Measurements from ENCODE around the gene PCED1B. TPM values are rescaled to one million over a fixed set of nuclear protein-coding genes. Genes with fewer than 3 reads are reported as not detected.

The PCED1B gene
- total RNA-seq, 2 donors from 2014 or later: 1.1 to 1.9 TPM

DNA sequence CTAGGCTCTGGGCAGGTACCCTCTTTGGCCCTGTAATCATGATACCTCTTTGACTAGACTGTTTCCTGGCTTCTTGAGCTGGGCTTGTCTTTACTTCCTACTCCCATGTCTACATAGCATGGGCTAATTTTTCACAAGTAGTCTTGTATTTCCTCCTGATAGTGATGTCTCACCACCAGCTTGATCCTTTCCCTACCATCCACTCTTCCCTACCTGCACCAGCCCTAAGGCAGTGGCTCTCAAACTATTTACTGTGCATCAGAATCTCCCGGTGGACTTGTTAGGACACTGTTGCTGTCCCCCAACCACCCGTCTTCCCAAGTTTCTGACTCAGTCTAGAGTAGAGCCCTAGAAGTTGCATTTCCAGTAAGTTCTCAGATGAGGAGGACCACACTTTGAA lies 163.0 kb downstream of the PCED1B start:
- intact Hi-C loops (cut with DNase I): no loop called here
- no peak for DNase-seq
- ATAC-seq: no peak

DNA sequence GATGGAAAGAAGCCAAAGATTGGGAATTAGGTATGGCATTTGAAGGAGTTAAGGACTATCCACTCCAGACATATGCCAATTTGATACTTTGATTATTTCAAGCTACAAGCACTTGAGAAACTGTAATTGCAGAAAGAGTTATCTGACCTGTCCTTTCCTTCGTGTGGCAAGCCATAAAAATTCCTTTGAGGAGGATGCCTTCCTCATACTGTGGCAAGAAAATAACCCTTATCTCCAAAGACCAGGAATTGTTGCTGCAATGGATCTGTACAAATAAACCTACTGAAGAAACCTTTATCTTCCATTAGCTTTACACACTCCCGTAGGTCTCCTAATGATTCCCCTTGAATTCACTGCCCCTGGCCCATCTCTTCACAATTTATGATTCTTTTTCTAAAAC lies 165.4 kb downstream of the PCED1B start:
- DNase-seq (no peak), ATAC-seq (no peak)
- intact Hi-C loops (cut with DNase I): no loop called here

DNA sequence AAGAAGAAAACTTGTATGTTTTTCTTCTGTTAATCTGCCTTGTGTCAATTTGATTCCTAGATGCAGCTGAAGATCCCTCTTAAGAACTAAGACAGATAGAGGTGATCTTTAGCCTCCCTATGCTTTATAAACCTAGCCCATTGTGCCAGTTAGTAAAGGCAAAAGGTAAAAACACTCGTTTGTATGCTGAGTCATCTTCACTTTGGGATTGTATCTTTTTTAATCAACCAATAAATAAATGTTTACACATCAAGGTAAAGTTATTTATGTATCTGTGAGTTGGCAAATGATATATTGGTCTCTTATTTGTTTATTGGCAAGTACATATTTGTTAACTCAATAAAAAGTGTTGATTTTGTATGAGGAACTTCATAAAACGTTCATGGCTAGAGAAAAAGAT lies 166.2 kb downstream of the PCED1B start:
- intact Hi-C loops (cut with DNase I): no loop called here
- no peak for ATAC-seq
- no peak for DNase-seq

DNA sequence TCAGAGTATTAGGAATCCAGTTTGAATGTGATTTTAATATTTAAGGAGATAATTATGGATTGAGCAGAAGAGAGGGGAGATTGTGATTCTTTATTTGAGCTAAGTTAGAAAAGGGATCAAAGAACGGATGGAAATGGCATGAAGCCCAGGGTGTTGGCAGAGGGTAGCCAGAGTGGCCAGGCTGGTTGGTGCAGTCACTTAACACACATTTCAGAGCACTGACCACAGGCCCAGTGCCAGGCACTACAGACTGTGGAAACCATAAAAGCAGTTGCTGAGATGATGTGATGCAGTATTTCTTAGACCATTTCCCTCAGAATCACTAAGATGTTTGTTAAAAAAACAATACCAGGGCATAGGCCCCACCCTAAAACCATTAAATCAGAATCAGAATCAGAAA lies 168.0 kb downstream of the PCED1B start:
- intact Hi-C loops (cut with DNase I): no loop called here
- DNase-seq (no peak), ATAC-seq (peak in 1 of 2 donors; percentile 49)

DNA sequence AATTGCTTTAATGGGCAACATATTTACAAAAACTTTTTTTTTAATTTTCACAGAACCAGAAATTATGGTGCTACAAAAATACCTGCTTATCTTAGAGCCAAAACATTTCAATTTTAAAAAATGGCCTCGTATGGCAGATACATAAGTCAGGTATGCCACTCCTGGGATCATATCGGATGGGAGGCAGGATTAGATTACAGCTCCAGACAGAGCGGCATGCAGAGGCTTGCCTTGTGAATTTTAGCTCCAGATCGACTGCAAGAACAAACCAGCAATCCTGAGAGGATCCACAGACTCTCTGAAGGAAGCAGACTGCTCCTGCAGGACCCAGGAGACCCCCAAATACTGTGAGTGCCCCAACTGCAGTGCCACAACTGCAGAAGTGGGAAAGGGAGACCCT lies 169.7 kb downstream of the PCED1B start:
- peak in 1 of 2 donors; percentile 15 for ATAC-seq
- intact Hi-C loops (cut with DNase I): no loop called here
- DNase-seq: no peak

DNA sequence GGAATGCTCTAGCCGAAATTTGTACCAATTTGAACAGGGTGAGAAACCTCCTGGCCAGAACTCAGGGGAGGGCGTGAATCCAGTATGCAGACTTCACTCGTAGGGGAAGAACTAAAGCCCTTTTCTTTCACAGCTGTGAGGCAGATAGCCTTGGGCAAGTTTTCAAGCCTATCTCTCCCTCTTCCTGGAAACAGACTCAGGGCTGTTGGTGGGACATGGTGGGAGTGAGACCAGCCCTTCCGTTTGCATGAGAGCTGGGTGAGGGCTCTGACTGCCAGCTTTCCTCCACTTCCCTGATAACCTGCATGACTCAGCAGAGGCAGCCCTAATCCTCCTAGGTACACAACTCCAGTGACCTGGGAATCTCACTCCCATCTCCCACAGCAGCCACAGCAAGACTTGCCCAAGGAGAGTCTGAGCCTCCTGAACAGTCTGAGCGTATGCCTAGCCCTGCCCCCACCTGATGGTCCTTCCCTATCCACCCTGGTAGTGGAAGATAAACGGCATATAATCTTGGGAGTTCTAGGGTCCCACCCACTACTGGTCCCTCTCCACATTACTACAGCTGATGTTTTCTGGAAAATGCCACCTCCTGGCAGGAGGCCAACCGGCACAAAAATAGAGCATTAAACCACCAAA lies 170.4 kb downstream of the PCED1B start:
- ATAC-seq (peak; percentile 44 to 94), DNase-seq (peak; percentile 52)
- intact Hi-C loops (cut with DNase I): no loop called here

DNA sequence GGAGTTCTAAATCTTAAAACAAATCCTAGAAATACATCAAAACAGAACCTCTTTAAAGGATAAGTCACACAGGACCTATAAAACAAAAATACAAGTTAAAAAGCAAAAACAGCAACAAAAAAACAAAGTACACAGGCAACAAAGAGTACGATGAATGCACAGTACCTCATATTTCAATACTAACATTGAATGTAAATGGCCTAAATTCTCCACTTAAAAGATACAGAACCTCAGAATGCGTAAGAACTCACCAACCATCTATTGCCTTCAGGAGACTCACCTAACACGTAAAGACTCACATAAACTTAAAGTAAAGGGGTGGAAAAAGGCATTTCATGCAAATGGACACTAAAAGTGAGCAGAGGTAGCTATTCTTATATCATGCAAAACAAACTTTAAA lies 172.5 kb downstream of the PCED1B start:
- no peak for ATAC-seq
- intact Hi-C loops (cut with DNase I): no loop called here
- no peak for DNase-seq

DNA sequence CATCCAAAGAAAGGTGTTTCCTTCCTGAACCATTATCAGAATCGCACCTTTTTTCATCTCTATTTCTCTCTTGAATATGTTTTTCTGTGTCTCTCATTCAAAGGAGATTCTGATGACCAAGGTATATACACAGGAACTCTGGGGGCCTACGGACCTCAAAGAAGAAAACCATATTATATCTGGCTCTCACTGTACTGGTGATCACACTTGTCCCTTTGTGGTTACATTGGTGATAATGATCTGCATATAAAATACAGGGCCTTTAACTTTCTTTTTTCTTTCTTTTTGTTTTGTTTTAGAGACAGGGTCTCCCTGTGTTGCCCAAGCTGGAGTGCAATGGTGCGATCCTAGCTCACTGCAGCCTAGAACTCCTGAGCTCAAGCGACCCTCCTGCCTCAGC lies 185.5 kb downstream of the PCED1B start:
- intact Hi-C loops (cut with DNase I): no loop called here
- DNase-seq (no peak), ATAC-seq (no peak)

DNA sequence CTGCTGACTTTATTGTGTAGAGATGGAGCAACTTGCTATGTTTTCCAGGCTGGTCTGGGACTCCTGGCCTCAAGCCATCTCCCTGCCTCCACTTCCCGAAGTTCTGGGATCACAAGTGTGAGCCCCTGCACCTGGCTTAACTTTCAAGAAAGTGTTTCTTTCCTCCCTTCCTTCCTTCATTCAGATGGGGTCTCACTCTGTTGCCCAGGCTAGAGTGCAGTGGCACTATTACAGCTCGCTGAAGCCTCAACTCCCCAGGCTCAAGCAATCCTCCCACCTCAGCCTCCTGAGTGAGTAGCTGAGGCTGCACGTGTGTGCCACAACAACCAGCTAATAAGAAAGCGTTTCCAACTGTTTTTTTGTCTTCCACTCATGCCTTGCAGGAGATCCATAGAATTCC lies 186.0 kb downstream of the PCED1B start:
- DNase-seq: no peak
- intact Hi-C loops (cut with DNase I): no loop called here
- ATAC-seq: no peak

DNA sequence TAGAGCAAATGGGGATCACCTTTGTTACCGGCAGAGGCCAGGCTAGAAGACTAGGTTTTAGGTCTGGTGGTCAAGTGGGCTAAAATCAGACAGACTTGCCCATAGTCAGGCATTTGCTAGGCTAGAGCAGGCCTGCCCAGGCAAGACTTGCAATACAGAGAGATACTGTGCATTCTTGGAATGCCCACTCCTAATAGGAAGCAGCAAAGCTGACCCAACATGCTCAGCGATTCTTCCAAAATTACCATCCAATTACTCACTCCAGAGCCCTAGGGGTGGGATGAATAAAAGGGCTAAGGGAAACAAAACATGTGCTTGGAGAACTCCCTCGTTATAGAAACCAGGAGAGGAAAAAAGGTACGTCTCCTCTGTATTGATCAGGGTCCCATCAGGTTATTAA lies 188.2 kb downstream of the PCED1B start:
- no peak for ATAC-seq
- DNase-seq: no peak

DNA sequence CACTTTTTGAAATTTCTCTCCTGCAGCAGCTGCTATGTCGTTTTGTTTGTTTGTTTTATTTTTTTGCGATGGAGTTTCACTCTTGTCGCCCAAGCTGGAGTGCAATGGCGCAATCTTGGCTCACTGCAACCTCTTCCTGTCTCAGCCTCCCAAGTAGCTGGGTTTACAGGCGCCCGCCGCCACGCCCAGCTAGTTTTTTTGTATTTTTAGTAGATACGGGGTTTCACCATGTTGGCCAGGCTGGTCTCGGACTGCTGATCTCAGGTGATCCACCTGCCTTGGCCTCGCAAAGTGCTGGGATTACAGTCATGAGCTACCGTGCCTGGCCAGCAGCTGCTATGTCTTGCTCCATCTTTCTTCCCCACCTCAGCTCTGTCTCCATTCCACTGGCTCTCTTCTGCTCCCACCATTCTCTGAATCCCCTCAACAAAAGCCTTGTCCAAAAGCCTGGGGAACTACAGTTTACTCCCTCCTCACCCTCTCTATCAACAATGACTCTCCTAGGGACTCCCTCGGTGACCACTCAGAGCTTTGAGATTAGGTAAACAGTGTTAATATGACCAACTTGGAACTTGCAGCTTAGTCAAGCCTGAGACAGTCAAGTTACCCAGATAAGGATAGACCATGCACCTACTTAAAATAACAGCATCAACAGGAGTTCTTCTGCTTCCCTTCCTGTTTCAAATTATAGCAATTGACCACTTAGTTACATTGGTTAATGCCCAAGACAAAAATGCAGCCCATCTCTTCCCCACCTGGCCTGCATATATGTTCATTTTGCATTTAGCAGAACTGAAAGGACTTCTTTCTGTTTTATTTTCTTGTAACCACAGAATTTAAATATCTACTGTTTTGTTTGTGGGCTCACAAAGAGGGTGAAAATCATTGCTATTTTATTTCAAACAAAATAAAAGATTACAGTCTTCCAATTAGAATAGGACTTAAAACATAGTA lies 189.4 kb downstream of the PCED1B start:
- ATAC-seq (no peak), DNase-seq (no peak)
- intact Hi-C loops (cut with DNase I): no loop called here

More for the DNA sequence above, 188.2 kb downstream of the PCED1B start:
- intact Hi-C loops (cut with DNase I): no loop called here

DNA sequence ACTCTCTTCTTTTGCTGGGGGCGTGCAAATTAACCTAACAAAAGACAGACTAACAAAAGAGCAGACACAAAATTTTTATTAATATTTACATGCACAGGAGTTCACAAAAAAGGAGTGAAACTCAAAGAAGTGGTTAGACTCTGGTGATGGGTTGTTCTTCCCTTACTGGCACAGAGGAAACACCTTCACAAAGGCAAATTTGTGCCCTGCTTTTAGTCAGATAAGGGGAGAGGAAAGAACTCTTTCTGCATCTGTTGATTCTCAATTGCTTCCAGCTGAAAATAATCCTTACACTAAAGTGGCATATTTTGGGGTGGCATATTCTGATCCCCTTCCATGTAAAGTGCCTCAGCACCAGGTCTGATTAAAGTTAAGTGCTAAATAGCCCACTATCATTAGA lies 190.5 kb downstream of the PCED1B start:
- ATAC-seq (no peak), DNase-seq (no peak)
- intact Hi-C loops (cut with DNase I): no loop called here

DNA sequence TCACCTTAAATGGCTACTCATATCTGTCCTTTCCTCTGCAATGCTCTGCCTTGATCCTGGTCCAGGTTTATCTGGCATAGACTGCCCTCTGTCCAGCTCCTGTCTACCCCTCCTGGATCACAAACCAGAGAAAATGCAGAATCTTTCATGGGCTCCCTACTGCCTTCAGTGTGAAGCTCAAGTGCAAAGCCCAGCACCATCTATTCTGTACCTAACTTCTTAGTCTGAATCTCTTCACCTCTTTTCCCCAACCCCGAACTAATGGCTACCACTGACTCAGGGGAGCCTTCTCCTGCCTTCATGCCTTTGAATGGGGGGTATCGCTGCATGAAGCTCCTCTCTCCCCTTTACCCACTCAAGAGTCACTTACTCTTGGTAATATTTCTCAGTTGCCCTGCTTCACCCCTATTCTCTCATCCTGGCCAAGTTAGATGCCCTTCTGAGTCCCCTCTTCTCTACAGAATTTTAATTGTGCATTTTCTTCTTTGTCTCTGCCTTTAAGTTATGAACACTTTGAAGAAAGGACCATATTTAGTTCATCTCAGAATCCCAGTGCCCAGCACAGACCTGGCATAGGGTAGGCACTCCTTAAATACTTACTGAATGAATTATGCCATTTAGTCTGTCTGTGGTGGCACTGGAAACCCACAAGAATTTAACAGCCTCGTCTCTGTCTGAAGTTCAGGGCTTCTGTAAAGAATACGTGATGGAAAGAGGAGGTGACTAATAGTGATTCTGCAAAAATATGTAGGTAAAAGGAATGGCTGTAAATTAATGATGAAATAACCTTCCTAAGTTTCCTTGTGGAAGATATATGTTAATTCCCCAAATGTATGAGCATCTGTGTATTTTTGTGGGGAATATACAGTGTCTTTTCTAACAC lies 191.6 kb downstream of the PCED1B start:
- intact Hi-C loops (cut with DNase I): no loop called here
- DNase-seq (no peak), ATAC-seq (no peak)

DNA sequence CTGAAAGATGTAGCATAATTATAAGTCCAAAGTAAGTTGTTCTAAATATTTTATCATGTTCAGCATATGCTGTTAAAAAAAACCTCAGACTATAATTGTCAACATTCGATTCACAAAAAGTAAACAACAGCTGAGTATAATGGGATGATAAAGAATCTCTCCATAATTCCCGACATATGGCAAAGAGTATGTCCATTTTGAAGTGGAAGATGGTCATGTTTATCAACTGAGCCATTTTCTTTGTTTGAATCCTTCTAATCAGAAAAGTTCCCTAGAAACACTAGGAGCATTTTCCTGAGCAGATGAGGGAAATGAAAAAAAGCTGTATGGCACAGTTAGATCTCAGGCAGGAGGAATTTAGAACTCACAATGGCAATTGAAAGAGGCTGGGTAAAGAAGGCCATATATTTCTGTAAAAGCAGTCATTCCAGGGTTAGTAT lies 192.4 kb downstream of the PCED1B start:
- intact Hi-C loops (cut with DNase I): no loop called here
- no peak for ATAC-seq
- no peak for DNase-seq

DNA sequence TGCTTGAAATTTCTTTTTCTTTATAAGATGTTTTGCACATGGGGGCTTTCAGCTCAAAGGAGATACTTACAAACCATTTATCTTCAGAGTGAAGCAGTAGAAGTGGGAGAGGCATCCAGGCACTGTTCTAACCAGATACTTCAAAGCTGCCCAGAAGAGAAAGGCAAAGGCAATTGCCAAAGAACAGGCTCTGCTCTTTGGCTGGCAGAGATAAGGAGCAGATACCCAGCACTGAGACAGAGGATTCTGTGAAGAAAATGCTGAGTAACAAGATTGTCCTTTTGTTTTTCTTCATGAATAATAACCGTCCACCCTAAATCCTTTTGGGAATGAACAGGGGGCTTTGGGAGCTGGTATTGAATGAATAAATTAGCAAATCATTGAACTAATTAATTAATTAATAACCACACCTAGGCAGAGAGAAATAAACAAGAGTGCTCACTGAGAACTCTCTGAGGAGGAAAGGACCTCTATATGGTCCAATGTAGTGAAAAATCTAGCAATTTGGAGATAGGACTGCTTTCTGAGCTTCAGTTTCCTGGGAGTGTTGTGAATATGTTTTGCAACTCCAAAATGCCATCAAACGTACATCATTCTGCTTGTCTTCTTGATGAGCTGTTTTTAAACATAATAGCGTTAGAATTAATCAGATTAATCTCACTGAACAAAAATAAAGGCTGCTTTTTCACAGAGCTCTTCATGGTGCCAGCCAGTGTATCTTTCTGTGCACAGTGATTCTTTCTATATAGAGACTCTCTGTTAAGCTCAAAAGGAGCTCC lies 193.2 kb downstream of the PCED1B start:
- DNase-seq: no peak
- peak in 1 of 2 donors; percentile 67 for ATAC-seq
- intact Hi-C loops (cut with DNase I): no loop called here

DNA sequence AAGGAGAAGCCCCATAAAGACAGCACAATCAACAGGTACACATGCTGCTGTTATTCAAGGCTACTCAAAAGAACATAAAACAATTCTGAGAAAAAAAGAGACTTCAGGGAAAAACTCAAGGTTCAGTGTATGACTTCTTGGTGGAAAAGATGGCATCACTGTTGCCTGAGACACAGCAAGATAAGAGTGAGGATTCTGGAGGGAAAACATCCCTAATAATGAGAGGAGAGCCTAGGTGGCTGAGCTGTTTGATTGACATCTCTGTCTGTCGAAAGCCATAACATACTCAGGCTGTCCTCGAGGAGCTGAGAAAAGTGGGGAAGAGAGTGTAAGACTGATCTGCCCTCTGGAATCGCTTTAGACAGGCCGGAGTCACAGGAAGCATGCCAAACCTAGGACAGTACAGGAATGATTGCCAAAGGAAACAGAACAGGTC lies 193.8 kb downstream of the PCED1B start:
- no peak for ATAC-seq
- DNase-seq: no peak
- intact Hi-C loops (cut with DNase I): no loop called here

DNA sequence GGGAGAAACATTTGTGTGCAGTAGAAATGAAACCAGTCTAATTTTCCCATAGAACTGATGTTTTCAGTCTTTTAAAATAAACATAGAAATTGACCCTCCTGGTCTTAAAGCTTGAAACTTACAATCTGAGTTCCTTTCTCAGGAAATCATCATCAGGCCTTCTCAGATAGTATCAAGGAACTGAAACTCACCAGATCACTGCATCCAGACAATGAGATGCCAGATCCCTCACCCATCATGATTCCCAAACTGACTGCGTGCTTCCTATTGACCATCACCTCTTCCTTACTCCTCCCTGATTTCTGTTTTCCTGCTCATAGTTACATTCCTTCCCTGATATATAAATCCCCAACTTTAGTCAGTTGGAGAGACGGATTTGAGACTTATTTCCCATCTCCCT lies 195.3 kb downstream of the PCED1B start:
- intact Hi-C loops (cut with DNase I): no loop called here
- no peak for ATAC-seq
- no peak for DNase-seq

DNA sequence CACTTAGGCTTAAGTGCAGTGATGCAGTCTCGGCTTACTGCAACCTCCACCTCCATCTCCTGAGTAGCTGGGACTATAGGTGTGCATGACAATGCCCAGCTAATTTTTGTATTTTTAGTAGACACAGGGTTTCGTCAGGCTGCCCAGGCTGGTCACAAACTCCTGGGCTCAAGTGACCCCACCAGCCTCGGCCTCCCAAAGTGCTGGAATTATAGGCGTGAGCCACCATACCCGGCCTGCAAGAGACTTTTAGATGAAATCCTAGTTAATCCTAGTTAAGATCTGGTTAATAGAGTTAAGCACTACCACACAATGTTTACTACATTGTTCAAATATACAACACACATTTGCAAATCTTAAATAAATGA lies 196.8 kb downstream of the PCED1B start:
- intact Hi-C loops (cut with DNase I): no loop called here
- ATAC-seq: no peak
- no peak for DNase-seq
